Gastrocnemius medialis (tissue), 4 donors: ENCODE data around the gene FAM171A1. TPM values are rescaled to one million over a fixed set of nuclear protein-coding genes. Genes with fewer than 3 reads are reported as not detected.
A peak's percentile ranks its signal among the peaks of the same experiment; 100 is the strongest.

Experiments
- ATAC-seq, 2 donors: fragments of 150-250 bp; one replicate each; pipeline ENCODE4 v1.9.1; 2016
- DNase-seq, 2 donors: peaks; one replicate each; pipeline ENCODE4 v3.0.0-alpha.2; 2019
- H3K27ac ChIP-seq, 4 donors: fragments of 200-600 bp; sonication (generic); 1 replicate in 1 of 4; 2 replicates in 3 of 4; pipeline ENCODE4 v1.5.1; 2016 to 2018; ENCODE audit warnings: mild to moderate bottlenecking in 2 of 4, moderate library complexity in 1 of 4
- H3K27me3 ChIP-seq, 3 donors: fragments of 200-600 bp; sonication (generic) in 2 of 3; 1 replicate in 1 of 3; 2 replicates in 2 of 3; pipeline versions ENCODE4 v1.5.1 to v1.6.0; 2016 to 2019; ENCODE audit warnings: mild to moderate bottlenecking in 1 of 3, moderate library complexity in 1 of 3
- H3K36me3 ChIP-seq, 2 donors: fragments of 200-600 bp; sonication (generic) in 1 of 2; one replicate each; pipeline ENCODE4 v1.5.1; 2017 to 2018
- H3K4me1 ChIP-seq, 2 donors: fragments of 200-600 bp; sonication (generic) in 1 of 2; one replicate each; pipeline ENCODE4 v1.5.1; 2016 to 2017; ENCODE audit warnings: mild to moderate bottlenecking in 2 of 2
- H3K4me3 ChIP-seq, 4 donors: fragments of 200-600 bp; sonication (generic) in 3 of 4; 1 replicate in 1 of 4; 2 replicates in 3 of 4; pipeline ENCODE4 v1.5.1; 2016 to 2019; ENCODE audit warnings: mild to moderate bottlenecking in 2 of 4
- H3K9me3 ChIP-seq, 3 donors: fragments of 200-600 bp; sonication (generic) in 2 of 3; 1 replicate in 1 of 3; 2 replicates in 2 of 3; pipeline ENCODE4 v1.5.1; 2016 to 2019
- CTCF ChIP-seq, 5 experiments: fragments of 450-650 bp in 3 of 5; fragments of 200-600 bp in 2 of 5; sonication (generic) in 2 of 5; IDR thresholded peaks in 4 of 5; conservative IDR thresholded peaks in 1 of 5; 1 replicate in 4 of 5; 2 replicates in 1 of 5; pipeline ENCODE4 v1.5.1; 2016 to 2019; ENCODE audit warnings: antibody characterized with exemption in 5 of 5, mild to moderate bottlenecking in 3 of 5, moderate library complexity in 3 of 5
- POLR2A ChIP-seq, 2 donors: fragments of 450-650 bp; IDR thresholded peaks; one replicate each; pipeline ENCODE4 v1.6.1; 2017; ENCODE audit warnings: antibody characterized with exemption in 2 of 2, mild to moderate bottlenecking in 2 of 2, moderate library complexity in 2 of 2
- in situ Hi-C, 4 donors: fragments of 200-750 bp; cut with MboI; loops; one replicate each; pipeline versions ENCODE4 v1.15.0 to v1.8.0; 2017; ENCODE audit warnings: low sequenced_read_pairs in 4 of 4
- intact Hi-C: fragments of 100-400 bp; cut with DNase I; formaldehyde crosslinking; loops from one replicate; pipeline ENCODE4 v1.15.1; 2023; ENCODE audit warnings: low total_unique reads
- total RNA-seq, 4 donors: library from RNA; depleted of rRNA; stranded (reverse); fragments of >200 nt; gene quantifications; one replicate each; pipeline versions ENCODE4 v1.1.0 to v1.2.3, GENCODE V29; 2016

The FAM171A1 gene
- 1 to 10 TPM; 2.1 to 5.6 (median 4.3) TPM for total RNA-seq

GRCh38 chr10:15370856-15371701 lies at the start of gene FAM171A1:
TSS of gene FAM171A1 (minus strand) at chr10:15371289. CDS start at chr10:15371052, 237 bp downstream.
- ATAC-seq: peak; percentile 72 to 75

GRCh38 chr10:15420858-15421257 lies 49.8 kb upstream of the FAM171A1 start:
- no peak for ATAC-seq
- Histone ChIP-seq H3K27ac (no peak overlapping the region), H3K27me3 (no peaks in the 10 kb centered on the region), H3K9me3 (no peaks in the 10 kb centered on the region), H3K4me1 (no peaks in the 10 kb centered on the region), H3K4me3 (no peak overlapping the region), H3K36me3 (no peaks in the 10 kb centered on the region)
- intact Hi-C loops (no loop called here), in situ Hi-C loops (no loop called here)
- TF ChIP-seq CTCF (IDR thresholded peaks at IDR 0.05 in 4 of 5, conservative IDR thresholded peaks at IDR 0.05 in 1 of 5) (no peak), POLR2A (IDR thresholded peaks at IDR 0.05) (no peak)
- DNase-seq: no peak

More at GRCh38 chr10:15370856-15371701, at the start of gene FAM171A1:
- H3K4me3 ChIP-seq: peak within 1 kb of the TSS; percentile 61 to 63 (median 62)
- no peaks in the 10 kb centered on the region for H3K27me3 ChIP-seq
- H3K27ac ChIP-seq: peak within 1 kb of the TSS in 1 of 4 donors; percentile 30
- intact Hi-C loops (loop anchor here (1.0 kb wide), 1 partner anchor 162 kb away; no protein-coding TSS in a partner anchor), in situ Hi-C loops (loop anchor here in 1 of 4 donors (10.0 kb wide), 1 partner anchor 156 kb away; no protein-coding TSS in a partner anchor)
- peaks cover 0 to 12% of the 10 kb centered on the region in 2 donors for H3K4me1 ChIP-seq
- TF ChIP-seq POLR2A (IDR thresholded peaks at IDR 0.05) (no peak), CTCF (IDR thresholded peaks at IDR 0.05 in 4 of 5, conservative IDR thresholded peaks at IDR 0.05 in 1 of 5) (peak in 2 of 5 experiments; percentile 14 to 41)
- no peaks in the 10 kb centered on the region for H3K9me3 ChIP-seq
- H3K36me3 ChIP-seq: no peaks in the 10 kb centered on the region
- no peak for DNase-seq

- H3K4me1 ChIP-seq: no peaks in the 10 kb centered on the region
- intact Hi-C loops: no loop called here
- H3K36me3 ChIP-seq: no peaks in the 10 kb centered on the region
Observed at GRCh38 chr10:15419279-15419874, 48.3 kb upstream of the FAM171A1 start.

GRCh38 chr10:15416034-15416433 lies 44.9 kb upstream of the FAM171A1 start:
- H3K36me3 ChIP-seq: no peaks in the 10 kb centered on the region
- intact Hi-C loops: no loop called here
- in situ Hi-C loops: no loop called here

More at GRCh38 chr10:15419279-15419874, 48.3 kb upstream of the FAM171A1 start:
- DNase-seq (no peak), ATAC-seq (no peak)
- in situ Hi-C loops: no loop called here
- Histone ChIP-seq H3K4me3 (no peak overlapping the region), H3K27me3 (no peaks in the 10 kb centered on the region), H3K9me3 (no peaks in the 10 kb centered on the region), H3K27ac (no peak overlapping the region)
- TF ChIP-seq CTCF (IDR thresholded peaks at IDR 0.05 in 4 of 5, conservative IDR thresholded peaks at IDR 0.05 in 1 of 5) (peak; percentile 20 to 70 (median 54)), POLR2A (IDR thresholded peaks at IDR 0.05) (no peak)

More at GRCh38 chr10:15416034-15416433, 44.9 kb upstream of the FAM171A1 start:
- Histone ChIP-seq H3K4me1 (no peaks in the 10 kb centered on the region), H3K27ac (no peak overlapping the region), H3K9me3 (no peaks in the 10 kb centered on the region), H3K27me3 (no peaks in the 10 kb centered on the region), H3K4me3 (no peak overlapping the region)
- TF ChIP-seq POLR2A (IDR thresholded peaks at IDR 0.05) (no peak), CTCF (IDR thresholded peaks at IDR 0.05 in 4 of 5, conservative IDR thresholded peaks at IDR 0.05 in 1 of 5) (no peak)
- ATAC-seq (no peak), DNase-seq (no peak)
